ENCODE measurements around the gene FIBP.

The FIBP gene

GRCh38 chr11:65871811-65872548, 16.3 kb downstream of the FIBP start:
- DNase-seq: peak in 3 of 56 donors; percentile 4 to 52 (median 43)

- DNase-seq: no peak
These were observed 17.3 kb downstream of the FIBP start for GRCh38 chr11:65870706-65871681.

- no peak for DNase-seq
These were observed 18.0 kb downstream of the FIBP start for GRCh38 chr11:65870307-65870658.

GRCh38 chr11:65869643-65870306, 18.5 kb downstream of the FIBP start:
- no peak for DNase-seq

GRCh38 chr11:65868907-65869306, 19.4 kb downstream of the FIBP start:
- no peak for DNase-seq

GRCh38 chr11:65868076-65868667, 20.1 kb downstream of the FIBP start:
- DNase-seq: peak in 23 of 56 donors; percentile 2 to 77 (median 32)

GRCh38 chr11:65867284-65868071, 20.8 kb downstream of the FIBP start:
- no peak for DNase-seq

GRCh38 chr11:65866509-65867283, 21.6 kb downstream of the FIBP start:
- no peak for DNase-seq

GRCh38 chr11:65865550-65866172, 22.6 kb downstream of the FIBP start:
- DNase-seq: no peak

- DNase-seq: no peak
These were observed 23.4 kb downstream of the FIBP start for GRCh38 chr11:65864706-65865471.

GRCh38 chr11:65863889-65864705, 24.2 kb downstream of the FIBP start:
- no peak for DNase-seq

- no peak for DNase-seq
These were observed 25.1 kb downstream of the FIBP start for GRCh38 chr11:65862941-65863888.

- DNase-seq: no peak
These were observed 26.0 kb downstream of the FIBP start for GRCh38 chr11:65862191-65862735.

GRCh38 chr11:65861533-65862183, 26.6 kb downstream of the FIBP start:
- peak in 1 of 56 donors; percentile 76 for DNase-seq

GRCh38 chr11:65861165-65861505, 27.1 kb downstream of the FIBP start:
- DNase-seq: no peak
